HFFc6 (cell line): ENCODE data around the gene ZNF692. TPM values are rescaled to one million over a fixed set of nuclear protein-coding genes. Genes with fewer than 3 reads are reported as not detected.

Experiments
- DNase-seq: peaks from one replicate; pipeline ENCODE4 v3.0.0-alpha.2; 2018
- H3K27ac Mint-ChIP-seq: 2 replicates; pipeline ENCODE4 v1.8.0; 2020; ENCODE audit warnings: mild to moderate bottlenecking, mixed read lengths
- H3K27me3 Mint-ChIP-seq: 2 replicates; pipeline ENCODE4 v1.8.0; 2021; ENCODE audit warnings: mild to moderate bottlenecking, moderate library complexity, mixed read lengths; ENCODE audit not compliant: insufficient read depth
- H3K36me3 Mint-ChIP-seq: 2 replicates; pipeline ENCODE4 v1.8.0; 2021; ENCODE audit warnings: low read depth, mixed read lengths
- H3K4me1 Mint-ChIP-seq: 2 replicates; pipeline ENCODE4 v1.8.0; 2020; ENCODE audit warnings: low read depth, mixed read lengths
- H3K4me3 Mint-ChIP-seq: 2 replicates; pipeline ENCODE4 v1.8.0; 2020; ENCODE audit warnings: mild to moderate bottlenecking, moderate library complexity, mixed read lengths
- H3K9me3 Mint-ChIP-seq: 2 replicates; pipeline ENCODE4 v1.8.0; 2020; ENCODE audit warnings: mild to moderate bottlenecking, mixed read lengths
- CTCF ChIP-seq: fragments of 200-600 bp; sonication (generic); IDR thresholded peaks from 2 replicates; pipeline ENCODE4 v1.5.0; 2021; ENCODE audit warnings: antibody characterized with exemption, mild to moderate bottlenecking
- total RNA-seq, 6 experiments: library from RNA; stranded (reverse); fragmentation: NEBNext Ultra II Directional; extraction: Animal tissue kit (Norgen Biotek cat#: 25700); gene quantifications; 2 replicates in 1 of 6; 3 replicates in 5 of 6; pipeline ENCODE4 v1.2.3, GENCODE V29; 2021

ZNF692 gene
- total RNA-seq, 6 experiments from 2014 or later, result 18.4 to 28.9 (median 21.1) TPM

- H3K4me3 Mint-ChIP-seq, result peak overlapping the region; percentile 93
- peak overlapping the region; percentile 97 for H3K27ac Mint-ChIP-seq
- peaks cover 7% of the 10 kb centered on the region for H3K9me3 Mint-ChIP-seq
- H3K36me3 Mint-ChIP-seq, result no peaks in the 10 kb centered on the region
- H3K27me3 Mint-ChIP-seq, result peaks cover 12% of the 10 kb centered on the region
- TF ChIP-seq CTCF, result no peak
- DNase-seq, result no peak
- H3K4me1 Mint-ChIP-seq, result peaks cover 21% of the 10 kb centered on the region
These were observed 13.0 kb upstream of the ZNF692 start for GRCh38 chr1:248871837-248872401.

GRCh38 chr1:248862998-248863881, 4.4 kb upstream of the ZNF692 start:
- peak overlapping the region; percentile 87 for H3K4me3 Mint-ChIP-seq
- no peaks in the 10 kb centered on the region for H3K9me3 Mint-ChIP-seq
- peak overlapping the region; percentile 51; the same call in 1 of the 2 replicates for H3K27ac Mint-ChIP-seq
- no peaks in the 10 kb centered on the region for H3K36me3 Mint-ChIP-seq
- TF ChIP-seq CTCF, result no peak
- DNase-seq, result peak; percentile 52
- H3K4me1 Mint-ChIP-seq, result peaks cover 33% of the 10 kb centered on the region
- H3K27me3 Mint-ChIP-seq, result peaks cover 11% of the 10 kb centered on the region

- no peak for DNase-seq
- peak overlapping the region; percentile 87 for H3K4me3 Mint-ChIP-seq
- H3K27ac Mint-ChIP-seq, result no peak overlapping the region; the same call in 1 of the 2 replicates
- peaks cover 39% of the 10 kb centered on the region for H3K4me1 Mint-ChIP-seq
- H3K36me3 Mint-ChIP-seq, result no peaks in the 10 kb centered on the region
- no peak for TF ChIP-seq CTCF
- no peaks in the 10 kb centered on the region for H3K9me3 Mint-ChIP-seq
- H3K27me3 Mint-ChIP-seq, result peaks cover 11% of the 10 kb centered on the region
These were observed 3.8 kb upstream of the ZNF692 start for GRCh38 chr1:248862695-248862997.

- Mint-ChIP-seq H3K4me1 (peaks cover 47% of the 10 kb centered on the region), H3K27me3 (peaks cover 8% of the 10 kb centered on the region), H3K4me3 (no peak overlapping the region), H3K9me3 (no peaks in the 10 kb centered on the region), H3K27ac (no peak overlapping the region), H3K36me3 (no peaks in the 10 kb centered on the region)
- no peak for TF ChIP-seq CTCF
- DNase-seq, result no peak
These were observed 2.7 kb upstream of the ZNF692 start for GRCh38 chr1:248861616-248862015.

- Mint-ChIP-seq H3K4me1 (peaks cover 51% of the 10 kb centered on the region), H3K36me3 (no peaks in the 10 kb centered on the region; the same call in 1 of the 2 replicates), H3K4me3 (peak overlapping the region; percentile 92), H3K9me3 (no peaks in the 10 kb centered on the region), H3K27me3 (peaks cover 6% of the 10 kb centered on the region), H3K27ac (peak overlapping the region; percentile 87; the same call in 1 of the 2 replicates)
- DNase-seq, result no peak
- TF ChIP-seq CTCF, result no peak
These were observed 1.1 kb upstream of the ZNF692 start for GRCh38 chr1:248860007-248860406.
